ENCODE results near the gene KEL. TPM values are rescaled to one million over a fixed set of nuclear protein-coding genes. Genes with fewer than 3 reads are reported as not detected.
"Not testable (repeated sequence)": the region's sequence is repeated elsewhere in the genome, so short reads cannot be mapped to it uniquely, and the experiment has no call there.

The KEL gene
- 1 to 10 TPM; 1.6 to 4.8 (median 3.7) TPM for polyA plus RNA-seq (ENCODE audit: insufficient read length in 3 of 3)
- long read RNA-seq, donor 1, result 0 reads
- long read RNA-seq, donor 2, result 0 reads
- long read RNA-seq, donor 3, result 0 reads
- long read RNA-seq, donor 4, result 0 reads
- long read RNA-seq, donor 5, result 0 reads
- long read RNA-seq, donor 6, result 0 reads
- long read RNA-seq, donor 7, result 0 reads
- long read RNA-seq, donor 8, result 0 reads
- long read RNA-seq, donor 9, result 0 reads
- long read RNA-seq, donor 10, result 0 reads
- long read RNA-seq, donor 11, result 0 reads
- long read RNA-seq, donor 12, result 0 reads
- long read RNA-seq, donor 13, result 0 reads
- long read RNA-seq, donor 14, result 0 reads
- long read RNA-seq, donor 15, partial matches to known transcripts, result 5 of 7 reads
- long read RNA-seq, donor 15, other reads (novel, unspliced or antisense), result 0 of 7 reads
- long read RNA-seq, donor 16, result 0 reads

DNA sequence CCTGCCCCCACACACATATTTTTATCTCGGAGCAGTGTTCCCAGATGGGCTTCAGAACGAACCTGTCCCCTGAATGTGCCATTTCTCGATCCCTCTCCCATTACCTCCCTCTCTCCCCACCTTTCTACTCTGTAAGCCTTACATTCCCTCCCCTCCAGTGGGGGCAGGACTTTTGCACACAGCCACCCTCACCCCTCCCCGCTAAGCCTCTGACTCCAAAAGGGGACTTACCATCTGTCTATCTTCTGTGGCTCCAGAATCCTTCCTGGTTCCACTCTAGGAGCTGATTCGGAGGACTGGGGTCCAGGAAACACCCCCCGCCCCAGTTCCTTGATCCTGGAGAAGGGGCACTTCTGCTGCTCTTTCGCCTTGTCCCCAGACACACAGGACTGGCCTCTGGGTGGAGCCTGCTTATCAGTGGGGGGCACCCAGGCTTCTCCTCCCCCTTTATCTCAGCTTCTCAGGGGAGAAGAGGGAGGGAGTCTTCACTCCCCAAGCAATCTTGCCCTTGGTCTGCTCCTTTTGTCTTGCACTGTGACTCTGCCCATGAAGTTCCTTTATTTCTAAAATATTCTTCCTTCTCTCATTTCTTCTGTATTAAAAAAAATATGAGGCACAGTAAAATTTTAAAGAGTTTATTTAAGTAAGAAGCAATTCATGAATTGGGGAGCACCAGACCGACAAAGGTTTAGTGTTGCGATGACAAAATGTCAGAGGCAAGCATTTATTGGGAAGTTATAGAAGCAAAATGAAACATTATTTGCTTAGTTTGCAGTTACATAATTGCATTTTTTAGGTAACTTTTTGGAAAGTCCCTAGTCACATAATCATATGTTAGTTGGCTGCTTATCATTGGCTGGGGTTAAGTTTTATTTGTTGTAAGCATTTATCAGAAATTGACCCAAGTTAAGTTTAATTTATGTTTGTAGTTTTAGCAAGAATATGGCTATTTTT lies at the start of gene KEL:
Gene KEL (minus strand): TSS at position 391 of the 954 bp plus-strand sequence. CDS start 157 bp downstream, at position 234.
- DNase-seq, result no peak

DNA sequence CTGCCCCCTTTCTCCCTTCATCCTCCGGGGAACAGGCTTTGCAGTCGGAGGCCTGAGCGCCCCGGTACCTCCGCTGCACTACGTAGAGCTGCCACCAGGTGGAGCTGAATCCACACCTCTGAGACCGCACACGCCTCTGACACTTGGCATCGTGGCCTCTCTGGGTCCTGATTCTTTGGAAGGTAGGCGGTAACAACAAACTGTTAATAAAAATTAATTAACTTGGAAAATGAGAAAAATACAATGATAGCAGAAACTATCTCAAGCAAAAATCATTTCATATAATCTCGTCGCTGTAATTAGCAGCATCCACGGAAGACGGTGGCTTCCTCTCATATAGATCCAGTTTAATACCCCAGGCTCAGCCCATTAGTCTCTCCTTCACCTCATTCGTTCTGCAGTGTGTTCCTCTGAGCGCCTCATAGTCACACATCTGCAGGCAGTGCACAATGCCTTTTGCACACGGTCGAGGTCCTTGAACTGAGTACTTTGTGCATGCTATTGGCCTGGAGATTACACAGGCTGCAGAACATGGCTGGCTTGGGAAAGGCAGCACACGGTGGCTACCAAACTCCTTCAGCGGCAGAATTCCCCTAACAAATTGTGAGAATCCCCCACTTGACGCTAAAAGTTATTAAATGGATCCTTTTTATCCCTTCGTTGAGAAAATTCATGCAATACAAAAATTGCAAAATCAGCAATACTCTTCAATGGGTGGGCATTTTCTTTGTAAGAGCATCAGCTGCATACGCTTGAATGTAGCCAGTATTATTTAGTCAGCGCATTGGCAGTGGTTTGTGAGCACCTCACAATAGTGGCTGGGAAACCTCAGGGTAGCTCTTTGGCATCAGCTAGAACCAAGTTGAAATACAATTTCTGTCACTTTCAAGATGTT lies 46.1 kb upstream of the KEL start:
- DNase-seq, result peak; percentile 60

DNA sequence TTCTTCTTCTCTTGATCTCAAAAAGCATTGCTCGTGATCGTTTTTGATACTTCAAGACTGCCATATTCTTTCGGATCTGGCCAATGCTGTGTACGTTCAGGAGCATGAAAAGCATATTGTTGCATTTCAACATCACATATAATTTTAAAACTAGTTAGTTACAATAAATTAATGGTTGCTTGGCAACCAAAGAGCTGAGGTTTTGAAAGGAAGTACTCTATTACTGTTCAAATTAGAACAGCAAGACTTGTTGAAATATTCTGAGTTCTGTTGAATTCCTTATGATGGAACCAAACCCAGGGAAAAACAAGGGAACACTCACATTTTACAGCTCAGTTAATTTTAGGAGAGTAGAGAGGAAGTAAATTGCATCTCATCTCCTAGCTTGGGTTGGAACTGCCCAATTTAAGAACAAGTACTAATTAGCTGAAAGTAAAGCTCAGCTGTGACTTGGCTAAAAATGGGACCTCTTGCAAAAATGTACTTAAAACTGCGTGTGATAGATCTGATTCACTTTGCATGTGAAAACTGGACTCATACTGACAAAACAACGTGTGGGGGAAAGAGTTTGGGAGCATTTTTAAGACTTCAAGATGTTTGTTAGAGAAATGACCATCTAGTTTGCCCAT lies 43.6 kb upstream of the KEL start:
- no peak for DNase-seq

GRCh38 chr7:143003393-143004051 lies 41.4 kb upstream of the KEL start:
- DNase-seq, result peak; percentile 26

GRCh38 chr7:143002898-143003297 lies 40.7 kb upstream of the KEL start:
- DNase-seq, result no peak

- no peak for DNase-seq
These were observed 39.9 kb upstream of the KEL start for GRCh38 chr7:143002106-143002505.

DNA sequence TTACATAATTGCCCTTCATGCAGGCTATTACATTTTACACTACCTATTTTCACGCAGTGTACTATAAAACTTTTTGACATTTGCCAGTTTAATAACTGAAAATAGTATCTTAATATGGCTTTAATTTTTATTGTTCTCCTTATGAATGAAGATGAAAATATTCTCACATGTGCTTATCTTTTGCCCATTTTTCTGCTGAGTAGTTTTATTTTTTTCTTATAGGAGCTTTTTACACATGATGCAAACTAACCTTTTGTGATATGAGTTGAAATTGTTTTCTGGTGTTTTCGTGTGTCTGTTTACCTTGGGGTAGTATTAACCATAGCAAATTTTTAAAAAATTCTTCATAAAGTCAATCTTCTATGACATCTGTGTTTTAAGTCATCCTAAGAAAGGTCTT lies 38.5 kb upstream of the KEL start:
- no peak for DNase-seq

DNA sequence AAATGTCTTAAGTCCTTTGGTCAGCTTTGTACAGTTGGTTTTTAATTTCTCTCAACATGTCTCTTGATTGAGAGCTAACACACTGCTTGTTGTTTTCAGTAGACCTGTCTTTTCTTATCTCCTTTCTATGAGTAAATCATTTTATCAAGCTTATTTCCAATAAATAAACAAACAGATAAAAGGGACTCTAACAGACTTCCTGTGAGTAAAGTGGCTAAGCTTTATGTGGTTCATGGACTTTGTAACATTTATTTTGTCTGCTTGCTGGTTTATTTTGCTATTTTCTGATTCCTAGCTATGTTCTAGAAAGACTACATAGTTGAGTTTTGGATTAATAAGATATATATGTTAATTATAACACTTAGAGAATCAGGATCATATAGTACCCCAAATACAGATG lies 37.6 kb upstream of the KEL start:
- no peak for DNase-seq

DNA sequence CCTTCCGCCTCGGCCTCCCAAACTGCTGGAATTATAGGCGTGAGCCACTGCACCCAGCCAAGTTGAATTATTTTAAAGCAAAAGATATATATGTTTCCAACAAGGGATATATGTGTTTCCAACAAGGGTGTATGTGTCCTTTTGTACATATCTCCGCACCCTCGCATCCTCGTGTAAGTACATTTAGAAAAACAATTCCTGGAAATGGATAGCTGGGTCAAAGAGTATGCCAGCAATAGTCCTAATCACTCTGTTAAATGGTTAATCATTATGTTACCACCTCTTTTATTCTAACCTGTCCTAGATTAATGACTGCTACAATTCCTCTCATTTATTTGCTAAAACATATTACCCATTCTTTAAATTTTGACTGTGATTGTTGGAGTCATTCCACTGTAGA lies 36.8 kb upstream of the KEL start:
- no peak for DNase-seq

DNA sequence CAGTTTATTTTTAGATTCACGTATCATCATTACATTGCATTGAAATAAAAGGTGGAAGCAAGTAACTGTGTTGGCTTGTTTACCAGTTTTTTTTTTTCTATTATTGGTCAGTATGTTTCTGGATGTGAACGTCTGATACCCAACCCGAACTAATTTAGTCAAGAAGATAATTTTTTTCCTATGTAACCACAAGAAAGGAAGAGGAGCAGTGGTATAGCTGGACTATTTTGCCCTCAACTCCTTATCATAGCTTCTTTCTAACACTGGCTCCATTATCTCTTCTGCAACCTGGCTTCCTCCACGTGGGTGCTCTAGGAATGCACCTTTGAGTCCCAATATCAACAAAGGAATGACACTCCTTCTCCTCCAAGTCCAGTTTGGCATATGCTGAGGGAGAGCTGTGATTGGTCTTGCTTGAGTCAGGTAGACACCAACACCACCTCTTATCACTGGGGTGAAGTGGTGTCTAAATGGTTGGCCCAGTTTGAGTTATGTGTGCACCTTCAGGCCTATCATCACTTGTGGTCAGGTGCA lies 35.4 kb upstream of the KEL start:
- no peak for DNase-seq

DNA sequence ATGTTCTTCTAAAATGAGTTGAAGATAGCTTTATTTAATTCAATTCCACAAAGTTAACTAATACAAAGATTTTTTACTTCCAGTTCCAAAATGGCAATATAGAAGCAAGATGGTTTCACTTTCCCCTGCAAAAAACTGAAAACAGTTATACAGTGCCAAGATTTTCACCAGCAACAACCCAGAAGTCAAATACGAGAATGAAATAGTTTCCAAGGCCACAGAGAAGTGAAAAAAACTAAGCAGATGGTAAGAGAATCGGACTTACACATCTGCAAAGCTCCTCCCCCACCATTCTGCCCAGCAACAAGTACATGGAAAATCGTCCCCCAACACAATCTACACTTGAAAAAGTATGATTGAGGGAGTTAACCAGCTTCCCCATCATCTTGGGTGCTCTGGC lies 30.3 kb upstream of the KEL start:
- no peak for DNase-seq

DNA sequence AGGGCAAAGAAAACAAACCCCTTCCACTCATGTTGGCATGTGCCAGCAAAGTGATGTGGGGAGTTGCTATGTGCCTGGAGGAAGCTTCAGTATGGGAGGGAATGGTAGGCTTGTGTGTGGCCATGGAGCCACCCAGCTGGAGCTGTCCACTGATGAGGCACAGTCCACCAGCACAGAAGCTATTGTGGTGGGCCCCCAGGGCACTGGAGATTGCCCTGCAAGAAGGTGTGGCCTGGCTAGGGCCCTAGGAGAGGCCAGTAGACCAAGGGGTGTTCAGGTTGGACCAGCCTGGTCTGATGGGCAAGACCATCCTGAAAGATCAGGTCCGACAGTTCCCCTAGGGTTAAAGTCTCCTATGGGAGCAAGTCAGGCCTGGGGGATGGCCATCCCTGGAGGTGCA lies 22.1 kb upstream of the KEL start:
- no peak for DNase-seq

DNA sequence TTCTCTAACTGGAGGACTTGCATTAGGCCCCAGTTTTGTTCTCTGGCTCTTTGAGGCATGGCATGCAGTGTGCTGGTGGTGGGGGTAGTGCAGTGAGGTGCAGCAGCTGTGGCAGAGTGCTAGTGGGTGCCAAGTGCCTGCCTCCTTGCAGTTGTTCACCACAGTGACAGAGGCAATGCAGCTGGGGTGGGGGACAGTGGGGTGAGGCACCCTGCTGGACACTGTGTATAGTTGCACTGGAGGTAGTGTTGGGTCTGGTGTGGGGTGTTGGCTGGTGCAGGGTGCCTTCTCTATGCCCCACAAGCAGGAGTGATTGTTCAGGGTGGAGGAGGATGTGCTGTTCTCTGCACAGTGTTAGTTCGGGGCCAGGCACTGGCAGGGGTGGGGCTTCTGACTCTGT lies 21.7 kb upstream of the KEL start:
- DNase-seq, result no peak

DNA sequence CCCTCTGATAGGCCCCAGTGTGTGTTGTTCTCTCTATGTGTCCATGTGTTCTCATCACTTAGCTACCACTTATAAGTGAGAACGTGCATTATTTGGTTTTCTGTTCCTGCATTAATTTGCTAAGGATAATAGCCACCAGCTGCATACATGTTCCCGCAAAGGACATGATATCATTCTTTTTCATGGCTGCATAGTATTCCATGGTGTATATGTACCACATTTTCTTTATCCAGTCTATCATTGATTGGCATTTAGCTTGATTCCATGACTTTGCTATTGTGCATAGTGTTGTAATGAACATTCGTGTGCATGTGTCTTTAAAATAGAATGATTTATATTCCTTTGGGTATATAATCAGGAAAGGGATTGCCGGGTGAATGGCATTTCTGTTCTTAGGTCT lies 16.2 kb upstream of the KEL start:
- not testable (repeated sequence) for DNase-seq

DNA sequence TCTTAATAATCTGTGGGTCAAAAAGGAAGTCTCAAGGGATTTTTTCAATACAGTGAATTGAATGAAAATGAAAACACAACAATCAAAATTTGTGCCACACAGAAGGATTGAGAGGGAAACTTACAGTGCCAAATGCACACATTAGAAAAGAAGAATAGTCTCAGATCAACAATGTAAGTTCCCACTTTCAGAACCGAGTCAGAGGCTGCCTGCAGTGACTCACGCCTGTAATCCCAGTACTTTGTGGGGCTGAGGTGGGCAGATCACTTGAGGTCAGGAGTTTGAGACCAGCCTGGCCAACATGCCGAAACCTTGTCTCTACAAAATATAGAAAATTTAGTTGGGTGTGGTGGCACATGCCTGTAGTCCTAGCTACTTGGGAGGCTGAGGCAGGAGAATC lies 12.5 kb upstream of the KEL start:
- DNase-seq, result no peak

- no peak for DNase-seq
These were observed 7.0 kb upstream of the KEL start for GRCh38 chr7:142969183-142969582.

GRCh38 chr7:142968229-142968628 lies 6.1 kb upstream of the KEL start:
- no peak for DNase-seq

- DNase-seq, result no peak
These were observed 2.5 kb upstream of the KEL start for GRCh38 chr7:142964502-142965246.

DNA sequence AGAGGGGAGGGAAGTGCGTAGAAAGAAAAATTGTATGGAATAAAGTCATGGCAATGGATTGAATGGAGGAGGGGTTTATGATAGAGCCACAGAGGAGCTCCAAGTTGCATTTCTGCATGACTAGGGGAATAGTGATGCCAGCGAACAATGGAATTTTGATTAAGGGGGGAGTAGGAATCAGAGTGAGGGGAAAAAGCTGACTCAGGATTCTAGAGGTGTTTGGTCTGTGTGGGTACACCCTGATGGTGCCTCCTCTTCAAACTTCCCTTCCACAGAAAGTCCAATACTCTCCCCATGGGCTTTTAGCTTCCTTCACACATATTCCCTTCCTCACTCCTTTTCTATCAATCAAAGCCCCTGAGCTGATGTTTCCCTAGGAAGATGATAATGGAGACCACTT lies 1.8 kb upstream of the KEL start:
- no peak for DNase-seq

- DNase-seq, result peak; percentile 15
These were observed 828 bp upstream of the KEL start for GRCh38 chr7:142962991-142963390.
